Osteoblast (primary cell): ENCODE data around the gene FLVCR2. TPM values are rescaled to one million over a fixed set of nuclear protein-coding genes. Genes with fewer than 3 reads are reported as not detected.

Experiments
- DNase-seq: peaks from one replicate; pipeline ENCODE4 v3.0.0; 2011; ENCODE audit warnings: low spot score, mixed read lengths; ENCODE audit not compliant: insufficient read length; ENCODE audit errors: missing footprints
- H2AFZ ChIP-seq: 2 replicates; pipeline ENCODE4 v1.6.0; 2011; ENCODE audit warnings: mild to moderate bottlenecking, low read length
- H3K27ac ChIP-seq: 2 replicates; pipeline ENCODE4 v1.5.1; 2011; ENCODE audit warnings: mild to moderate bottlenecking, low read depth, low read length, moderate library complexity
- H3K27me3 ChIP-seq: 2 replicates; pipeline ENCODE4 v1.6.0; 2012; ENCODE audit warnings: mild to moderate bottlenecking, control low read depth, inconsistent platforms, low read length, moderate library complexity; ENCODE audit not compliant: insufficient read depth
- H3K36me3 ChIP-seq: 2 replicates; pipeline ENCODE4 v1.5.1; 2011; ENCODE audit warnings: mild to moderate bottlenecking, low read length, control low read depth, moderate library complexity; ENCODE audit not compliant: insufficient read depth
- H3K4me1 ChIP-seq: 2 replicates; pipeline ENCODE4 v1.5.1; 2011; ENCODE audit warnings: mild to moderate bottlenecking, low read length, control low read depth, moderate library complexity; ENCODE audit not compliant: insufficient read depth
- H3K4me2 ChIP-seq: 2 replicates; pipeline ENCODE4 v1.6.0; 2011; ENCODE audit warnings: mild to moderate bottlenecking, low read length; ENCODE audit not compliant: insufficient read depth
- H3K4me3 ChIP-seq: fragments of 200-600 bp; sonication (generic); 3 replicates; pipeline ENCODE4 v1.5.1; 2012; ENCODE audit warnings: mild to moderate bottlenecking, low read length, inconsistent platforms; ENCODE audit not compliant: insufficient read depth
- H3K79me2 ChIP-seq: 2 replicates; pipeline ENCODE4 v1.6.0; 2012; ENCODE audit warnings: mild to moderate bottlenecking, low read length, control low read depth, inconsistent platforms; ENCODE audit not compliant: insufficient read depth
- H3K9me3 ChIP-seq: 2 replicates; pipeline ENCODE4 v1.5.1; 2011; ENCODE audit warnings: low read depth, low read length, control low read depth
- H4K20me1 ChIP-seq: 2 replicates; pipeline ENCODE4 v1.6.0; 2012; ENCODE audit warnings: mild to moderate bottlenecking, low read length, control low read depth; ENCODE audit not compliant: insufficient read depth
- total RNA-seq: library from RNA; depleted of rRNA; stranded (reverse); fragments of >200 nt; gene quantifications from 2 replicates; pipeline ENCODE4 v1.2.3, GENCODE V29; 2012
- TF ChIP-seq, protein P1 (sequence below): IDR thresholded peaks from 2 replicates; pipeline ENCODE4 v1.5.1; 2011; ENCODE audit warnings: mild to moderate bottlenecking, low read depth, low read length, moderate library complexity; ENCODE audit errors: extremely low read depth

FLVCR2 gene
- total RNA-seq, 1 donor, result 1.8 TPM

GRCh38 chr14:75565056-75565455 is 13.4 kb upstream of the FLVCR2 start:
- Histone ChIP-seq H3K4me1 (peaks cover 3% of the 10 kb centered on the region), H3K27ac (no peak overlapping the region), H3K4me2 (no peak overlapping the region), H3K27me3 (peaks cover 35% of the 10 kb centered on the region), H4K20me1 (no peaks in the 10 kb centered on the region), H3K36me3 (no peaks in the 10 kb centered on the region), H3K9me3 (no peaks in the 10 kb centered on the region), H2AFZ (no peak overlapping the region), H3K79me2 (no peaks in the 10 kb centered on the region), H3K4me3 (no peak overlapping the region)
- TF ChIP-seq, protein P1, sequence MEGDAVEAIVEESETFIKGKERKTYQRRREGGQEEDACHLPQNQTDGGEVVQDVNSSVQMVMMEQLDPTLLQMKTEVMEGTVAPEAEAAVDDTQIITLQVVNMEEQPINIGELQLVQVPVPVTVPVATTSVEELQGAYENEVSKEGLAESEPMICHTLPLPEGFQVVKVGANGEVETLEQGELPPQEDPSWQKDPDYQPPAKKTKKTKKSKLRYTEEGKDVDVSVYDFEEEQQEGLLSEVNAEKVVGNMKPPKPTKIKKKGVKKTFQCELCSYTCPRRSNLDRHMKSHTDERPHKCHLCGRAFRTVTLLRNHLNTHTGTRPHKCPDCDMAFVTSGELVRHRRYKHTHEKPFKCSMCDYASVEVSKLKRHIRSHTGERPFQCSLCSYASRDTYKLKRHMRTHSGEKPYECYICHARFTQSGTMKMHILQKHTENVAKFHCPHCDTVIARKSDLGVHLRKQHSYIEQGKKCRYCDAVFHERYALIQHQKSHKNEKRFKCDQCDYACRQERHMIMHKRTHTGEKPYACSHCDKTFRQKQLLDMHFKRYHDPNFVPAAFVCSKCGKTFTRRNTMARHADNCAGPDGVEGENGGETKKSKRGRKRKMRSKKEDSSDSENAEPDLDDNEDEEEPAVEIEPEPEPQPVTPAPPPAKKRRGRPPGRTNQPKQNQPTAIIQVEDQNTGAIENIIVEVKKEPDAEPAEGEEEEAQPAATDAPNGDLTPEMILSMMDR, result no peak
- no peak for DNase-seq

- H3K27ac ChIP-seq, result no peak overlapping the region
- no peak overlapping the region for H3K4me2 ChIP-seq
- H3K4me1 ChIP-seq, result no peaks in the 10 kb centered on the region
- H3K9me3 ChIP-seq, result no peaks in the 10 kb centered on the region
- no peaks in the 10 kb centered on the region for H3K79me2 ChIP-seq
- no peak overlapping the region for H3K4me3 ChIP-seq
- no peaks in the 10 kb centered on the region for H3K36me3 ChIP-seq
- no peaks in the 10 kb centered on the region for H4K20me1 ChIP-seq
- DNase-seq, result no peak
- TF ChIP-seq, protein P1, result no peak
- H2AFZ ChIP-seq, result no peak overlapping the region
- peaks cover 43% of the 10 kb centered on the region for H3K27me3 ChIP-seq
Measured at GRCh38 chr14:75566321-75566720, 12.1 kb upstream of the FLVCR2 start.

GRCh38 chr14:75566752-75567151 is 11.7 kb upstream of the FLVCR2 start:
- Histone ChIP-seq H3K36me3 (no peaks in the 10 kb centered on the region), H3K79me2 (no peaks in the 10 kb centered on the region), H3K9me3 (no peaks in the 10 kb centered on the region), H4K20me1 (no peaks in the 10 kb centered on the region), H3K27ac (no peak overlapping the region), H3K4me1 (no peaks in the 10 kb centered on the region), H2AFZ (no peak overlapping the region), H3K4me2 (no peak overlapping the region), H3K4me3 (no peak overlapping the region), H3K27me3 (peaks cover 43% of the 10 kb centered on the region)
- no peak for DNase-seq
- TF ChIP-seq, protein P1, result no peak

GRCh38 chr14:75568140-75568539 is 10.3 kb upstream of the FLVCR2 start:
- Histone ChIP-seq H3K27ac (no peak overlapping the region), H3K4me3 (no peak overlapping the region), H3K36me3 (no peaks in the 10 kb centered on the region), H3K79me2 (no peaks in the 10 kb centered on the region), H3K27me3 (peaks cover 49% of the 10 kb centered on the region), H3K4me1 (no peaks in the 10 kb centered on the region), H3K9me3 (no peaks in the 10 kb centered on the region), H3K4me2 (no peak overlapping the region), H4K20me1 (no peaks in the 10 kb centered on the region), H2AFZ (no peak overlapping the region)
- no peak for DNase-seq
- TF ChIP-seq, protein P1, result no peak
